Activated T-cell treated with anti-CD3 and anti-CD28 coated beads for 24 hours (primary cell): ENCODE results near the gene KIF16B.
A peak's percentile ranks its signal among the peaks of the same experiment; 100 is the strongest.
"Not testable (repeated sequence)": the region's sequence is repeated elsewhere in the genome, so short reads cannot be mapped to it uniquely, and the experiment has no call there.

Experiments
- DNase-seq: peaks from one replicate; pipeline ENCODE4 v3.0.0-alpha.2; 2020; ENCODE audit warnings: low read depth

The KIF16B gene

DNA sequence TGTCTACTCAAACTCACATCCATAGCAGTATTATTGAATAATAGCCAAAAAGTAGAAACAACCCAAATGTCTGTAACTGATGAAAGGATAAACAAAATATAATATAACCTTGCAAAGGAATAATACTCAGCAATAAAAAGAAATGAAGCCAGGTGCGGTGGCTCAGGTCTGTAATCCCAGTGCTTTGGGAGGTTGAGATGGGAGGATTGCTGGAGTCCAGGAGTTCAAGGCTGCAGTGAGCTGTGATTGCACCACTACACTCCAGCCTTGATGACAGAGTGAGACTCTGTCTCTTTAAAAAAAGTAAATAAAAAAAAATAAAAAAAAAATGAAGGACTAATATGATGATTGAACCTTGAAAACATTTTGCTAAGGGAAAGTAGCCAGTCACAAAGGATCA, 22.1 kb upstream of the KIF16B start:
- DNase-seq: no peak

DNA sequence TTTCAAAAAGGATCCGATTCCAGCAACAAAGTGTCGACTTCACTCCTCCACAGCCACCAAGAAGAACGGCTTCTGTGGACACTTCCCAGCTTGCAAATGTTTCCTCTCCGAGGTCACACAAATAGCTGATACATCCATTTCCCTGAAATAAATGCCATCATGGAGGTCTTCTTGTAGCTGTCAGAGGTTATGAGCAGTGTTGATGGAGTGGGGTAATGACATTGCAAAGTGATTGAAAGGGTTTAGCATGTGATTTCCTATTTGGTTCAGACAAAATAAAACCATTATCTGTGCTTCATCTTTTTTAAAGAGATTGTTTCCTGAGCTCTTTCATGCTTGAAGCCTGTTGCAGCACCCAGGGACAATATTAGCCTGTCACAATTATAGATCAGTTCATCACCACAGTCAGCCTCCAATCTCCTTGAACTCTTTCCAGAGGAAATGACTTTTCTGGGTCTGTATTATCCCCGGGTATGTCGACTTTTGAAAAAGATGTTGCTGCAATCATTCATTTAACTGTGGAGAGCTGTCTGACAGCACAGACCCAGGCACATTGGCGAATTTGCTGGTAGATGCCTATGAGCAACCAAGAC, 16.9 kb upstream of the KIF16B start:
- DNase-seq: no peak

DNA sequence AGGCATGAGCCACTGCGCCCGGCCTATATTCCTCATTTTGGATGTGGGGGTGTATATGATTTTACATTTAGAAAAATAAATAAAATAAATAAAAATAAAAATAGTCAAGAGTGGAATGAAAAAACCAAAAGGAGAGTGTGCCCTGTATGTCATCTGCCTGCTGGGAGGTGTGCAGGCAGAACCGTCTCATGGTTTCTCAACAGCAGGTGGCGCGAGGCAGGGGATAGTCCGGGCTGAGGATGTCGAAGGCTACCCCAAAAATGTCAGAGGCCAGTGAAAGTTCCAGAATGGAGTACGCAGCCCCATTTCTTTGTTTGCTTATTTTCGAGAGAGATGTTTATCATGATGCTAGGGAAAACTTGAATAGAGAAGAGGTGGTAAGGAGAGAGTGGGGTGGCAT, 16.4 kb upstream of the KIF16B start:
- no peak for DNase-seq

DNA sequence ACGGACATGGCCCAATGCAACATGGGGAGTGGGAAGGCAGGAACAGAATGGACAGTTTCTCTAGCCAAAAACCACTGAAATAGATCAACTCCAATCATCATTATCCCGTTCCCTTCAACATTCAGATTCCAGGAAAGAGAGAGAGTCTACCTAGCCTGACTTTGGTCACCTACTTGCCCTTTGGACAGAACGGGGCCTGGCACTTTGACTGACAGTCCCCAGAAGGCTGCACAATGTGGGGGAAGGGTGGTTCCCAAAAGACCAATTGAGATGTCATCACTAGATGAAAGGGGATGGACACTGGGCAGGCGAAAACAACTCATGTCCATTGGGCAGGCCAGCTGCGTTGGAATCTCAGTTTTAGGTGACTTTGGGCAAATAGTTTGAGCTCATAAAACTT, 15.0 kb upstream of the KIF16B start:
- no peak for DNase-seq

DNA sequence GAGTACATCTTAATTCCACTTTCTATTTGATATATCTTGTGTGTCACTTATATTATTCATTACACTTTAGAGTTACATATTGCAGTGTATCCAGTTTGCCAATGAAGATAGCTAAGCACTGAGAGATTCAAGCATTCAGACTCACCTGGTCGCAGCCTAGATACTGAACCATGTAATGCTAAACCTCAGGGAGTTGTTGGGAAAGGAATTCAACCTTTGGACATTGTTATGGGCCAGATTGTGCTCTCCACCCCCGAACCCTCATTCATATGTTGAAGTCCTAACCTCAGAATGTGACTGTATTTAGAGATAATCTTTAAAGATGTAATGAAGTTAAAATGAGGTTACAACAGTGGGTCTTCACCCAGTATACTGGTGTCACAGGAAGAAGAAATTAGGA, 13.8 kb upstream of the KIF16B start:
- DNase-seq: no peak

DNA sequence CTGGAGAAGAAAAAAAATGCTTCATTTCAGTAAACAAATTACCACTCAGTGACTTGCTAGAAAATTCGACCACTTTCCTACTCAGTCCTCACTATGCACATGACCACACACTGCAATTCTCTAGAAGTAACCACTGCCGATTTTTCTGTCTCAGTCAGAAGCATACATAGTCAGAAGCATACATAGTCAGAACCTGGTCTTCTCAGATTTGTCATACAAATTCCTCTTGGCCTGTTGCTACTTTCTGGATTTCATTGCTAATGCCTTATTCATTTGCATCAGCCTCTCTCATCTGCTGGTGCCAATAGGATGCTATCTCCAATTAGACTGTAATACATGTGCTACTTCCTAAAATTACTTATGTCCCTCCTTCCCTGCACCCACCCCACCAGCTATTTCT, 10.2 kb upstream of the KIF16B start:
- DNase-seq: no peak

DNA sequence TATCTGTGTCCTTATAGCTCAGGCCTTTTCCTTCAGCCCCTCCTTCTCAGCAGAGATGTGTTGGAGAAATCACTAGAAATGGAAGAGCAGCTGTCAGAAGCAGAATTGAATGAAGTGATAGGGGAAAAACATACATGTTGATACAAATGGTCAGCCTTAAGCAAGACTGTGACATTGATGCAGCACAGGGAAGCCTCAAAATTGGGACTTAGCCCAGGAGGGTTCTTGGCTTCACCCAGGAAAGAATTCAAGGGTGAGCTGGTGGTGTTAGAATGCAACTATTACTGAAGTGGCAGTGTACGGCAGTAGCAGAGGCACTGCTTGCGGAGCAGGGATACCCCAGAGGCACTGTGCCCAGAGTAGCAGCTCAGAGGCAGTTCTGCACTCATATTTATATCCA, 8.0 kb upstream of the KIF16B start:
- no peak for DNase-seq

DNA sequence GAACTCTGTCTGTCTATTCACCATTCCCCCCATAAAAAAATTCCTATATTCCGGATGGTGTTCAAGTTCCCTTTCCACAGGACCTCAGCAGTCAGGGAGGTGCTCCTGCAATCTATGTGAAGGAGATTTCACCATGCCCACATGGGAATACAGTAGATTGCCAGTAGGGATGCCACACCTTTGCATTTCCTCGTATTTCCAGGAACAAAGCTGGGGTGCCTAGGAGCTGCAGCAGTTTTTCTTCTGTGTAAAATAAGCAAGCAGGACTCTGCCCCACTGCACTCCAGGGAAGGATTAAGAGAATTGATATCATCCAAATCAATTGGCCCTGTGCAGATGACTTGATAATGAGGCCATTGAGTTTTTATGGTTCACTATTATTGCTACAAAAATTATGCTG, 7.4 kb upstream of the KIF16B start:
- DNase-seq: no peak

DNA sequence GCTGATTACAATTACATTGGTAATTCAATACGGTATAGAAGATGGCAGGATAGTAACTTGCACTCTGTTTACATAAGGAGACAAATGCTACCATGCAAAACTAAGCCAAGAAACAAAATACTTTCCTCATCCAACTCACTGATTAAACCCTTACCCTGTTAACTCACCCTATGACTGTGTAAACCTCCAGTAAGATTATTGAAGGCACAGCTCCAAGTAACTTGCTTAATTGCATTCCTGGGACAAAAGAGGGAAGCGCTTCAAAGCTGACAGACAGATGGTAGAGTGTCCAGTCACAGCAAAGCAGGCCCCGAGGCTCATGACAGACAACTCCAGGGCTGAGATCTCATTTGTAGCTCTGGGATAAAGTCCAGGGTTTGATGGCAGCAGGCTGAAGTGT, 6.9 kb upstream of the KIF16B start:
- no peak for DNase-seq

DNA sequence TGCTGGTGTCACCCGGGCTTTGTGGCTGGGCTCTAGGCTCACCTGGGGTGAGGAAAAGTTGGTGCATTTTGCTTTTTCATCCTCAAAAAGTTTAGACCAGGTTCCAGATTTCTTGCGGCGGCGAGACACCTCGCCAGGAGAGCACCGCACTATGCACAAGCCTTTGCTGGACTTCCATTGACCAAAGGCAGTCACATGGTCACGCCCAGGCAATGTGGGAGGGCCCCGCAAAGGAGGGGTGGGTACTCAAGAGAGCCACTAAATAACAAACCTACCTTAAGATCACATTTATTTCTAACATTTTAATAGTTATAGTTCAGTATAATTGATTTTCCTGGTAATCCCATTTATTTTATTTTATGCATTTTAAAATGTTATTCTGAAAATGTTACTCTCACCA, 3.0 kb upstream of the KIF16B start:
- DNase-seq: no peak

DNA sequence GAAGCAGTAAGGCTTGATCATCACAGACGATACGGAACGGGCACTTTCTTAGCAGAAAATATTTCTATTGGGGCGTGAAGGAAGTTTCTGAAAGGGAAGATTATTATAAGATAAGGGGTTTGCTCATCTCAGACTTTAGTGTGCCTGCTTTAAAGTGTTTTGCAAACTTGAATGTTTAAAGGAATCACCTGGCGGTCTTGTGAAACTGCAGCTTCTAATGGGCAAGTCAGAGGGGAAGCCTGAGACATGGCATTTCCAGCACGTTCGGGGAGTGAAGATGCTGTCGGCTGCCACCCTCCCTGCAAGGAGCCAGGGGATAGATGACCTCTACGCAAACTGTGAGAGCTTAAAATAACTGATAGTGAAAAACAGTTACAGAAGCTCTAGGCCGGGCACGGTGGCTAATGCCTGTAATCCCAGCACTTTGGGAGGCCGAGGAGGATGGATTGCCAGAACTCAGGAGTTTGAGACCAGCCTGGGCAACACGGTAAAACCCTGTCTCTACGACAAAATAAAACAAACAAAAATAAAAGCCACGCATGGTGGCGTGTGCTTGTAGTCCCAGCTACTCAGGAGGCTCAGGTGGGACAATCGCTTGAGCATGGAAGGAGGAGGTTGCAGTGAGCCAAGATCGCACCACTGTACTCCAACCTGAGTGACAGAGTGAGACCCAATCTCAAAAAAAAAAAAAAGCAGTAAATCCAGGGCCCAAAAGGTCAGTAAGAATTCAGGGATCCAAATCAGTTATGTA, 2.3 kb upstream of the KIF16B start:
- no peak for DNase-seq

DNA sequence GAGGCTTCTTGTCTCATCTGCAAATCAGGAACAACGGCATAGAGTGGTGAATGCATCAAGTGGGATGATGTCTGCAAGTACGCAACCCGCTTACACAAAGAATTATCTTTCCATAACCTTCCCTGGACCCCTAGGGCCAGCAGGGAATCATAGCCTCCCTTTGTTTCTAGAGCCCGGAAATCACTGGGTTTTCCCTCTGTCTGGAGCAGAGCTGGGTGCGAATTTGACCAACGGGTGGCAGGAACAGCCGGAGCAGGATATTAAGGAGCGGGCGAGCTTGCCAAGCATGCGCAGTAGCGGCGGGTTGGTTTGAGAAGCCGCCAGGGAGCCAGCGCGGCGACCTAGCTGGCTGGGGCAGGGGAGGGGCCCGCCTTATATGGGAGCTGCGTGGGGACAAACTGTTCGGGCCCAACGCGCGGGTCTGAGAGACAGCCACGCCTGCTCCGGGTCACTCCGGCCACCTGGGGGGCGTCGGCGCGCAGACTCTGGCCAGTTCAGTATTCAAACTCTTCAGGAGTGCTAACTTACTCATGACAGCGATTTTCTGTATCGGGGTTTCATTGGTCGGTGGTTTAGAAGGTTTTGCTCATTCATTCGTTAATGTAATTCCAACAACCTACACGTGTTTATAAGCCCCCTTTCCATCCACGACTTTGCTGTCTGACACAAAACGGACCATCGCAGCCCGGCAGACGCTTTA, 1.6 kb upstream of the KIF16B start:
- DNase-seq: peak; percentile 76

DNA sequence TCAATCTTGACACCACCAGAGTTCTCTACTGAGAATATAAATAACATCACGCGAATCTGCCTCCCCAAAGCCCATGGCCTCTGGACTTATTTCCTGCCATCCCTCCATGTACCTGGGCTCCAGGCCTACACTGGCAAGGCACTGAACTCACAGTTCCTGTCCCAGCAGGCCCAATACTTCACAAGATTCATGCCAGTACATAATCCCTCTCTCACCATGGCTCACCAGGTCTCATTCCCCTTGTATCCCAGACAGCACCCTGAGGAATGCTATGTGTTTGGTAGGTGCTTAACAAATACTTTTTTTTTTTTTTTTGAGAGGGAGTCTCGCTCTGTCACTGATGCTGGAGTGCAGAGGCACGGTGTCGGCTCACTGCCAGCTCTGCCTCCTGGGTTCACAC, 1.9 kb downstream of the KIF16B start:
- DNase-seq: no peak

DNA sequence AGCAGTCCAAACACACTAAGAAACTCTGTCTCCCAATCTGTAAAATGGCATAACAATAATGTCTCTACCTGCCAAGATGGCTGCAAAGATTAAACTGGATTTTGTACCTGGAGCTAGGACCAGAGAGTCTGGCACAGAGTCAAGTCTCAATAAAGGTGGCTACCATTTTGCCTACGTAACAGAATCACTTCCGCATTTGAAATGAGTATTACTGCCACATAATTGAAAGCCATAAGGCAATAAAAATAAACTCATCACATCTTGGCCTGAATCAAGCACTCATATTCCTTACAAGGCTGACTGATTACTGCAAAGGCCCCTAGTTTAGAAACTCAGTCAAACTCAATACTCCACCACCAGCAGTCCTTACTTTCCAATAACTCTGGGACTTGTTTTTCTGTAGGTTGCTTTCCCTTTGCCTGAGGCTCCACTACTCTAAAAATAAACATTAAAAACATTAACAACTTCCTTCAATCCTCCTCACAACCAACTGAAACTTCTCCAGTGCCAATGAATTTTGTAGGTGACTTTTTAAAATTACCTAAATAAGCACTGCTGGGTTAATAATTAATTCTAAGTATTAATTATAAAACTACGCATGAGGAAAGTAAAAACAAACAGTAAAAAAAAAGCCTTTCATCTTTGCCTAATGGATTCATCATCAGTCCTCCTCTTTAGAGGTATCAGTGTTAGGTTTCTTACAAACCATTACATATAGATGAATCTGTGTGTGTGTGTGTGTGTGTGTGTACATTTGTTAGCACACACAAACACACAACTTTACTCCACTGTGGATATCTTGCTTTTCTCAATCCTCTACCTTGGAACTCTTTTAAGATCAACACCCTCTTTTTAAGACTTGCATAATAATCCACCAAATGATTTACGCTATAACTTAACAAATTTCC, 3.7 kb downstream of the KIF16B start:
- no peak for DNase-seq

DNA sequence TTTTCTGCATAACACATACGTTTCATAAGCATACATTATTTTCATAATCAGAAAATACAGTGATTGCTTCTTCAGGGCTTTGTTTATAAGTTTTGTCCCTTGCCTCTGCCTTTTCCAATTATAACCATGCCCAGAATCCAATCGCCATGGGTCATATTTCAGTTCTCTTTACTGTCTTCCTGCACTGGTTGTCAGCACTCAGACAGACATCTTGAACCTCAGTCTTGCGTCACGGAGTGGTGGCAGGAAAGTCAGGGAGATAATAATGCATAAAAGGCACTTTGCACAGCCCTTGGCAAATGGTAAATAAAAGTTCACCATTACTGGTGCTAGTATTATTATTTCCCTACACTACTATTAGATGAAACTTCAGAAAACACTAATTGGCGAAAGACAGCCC, 7.2 kb downstream of the KIF16B start:
- DNase-seq: no peak

DNA sequence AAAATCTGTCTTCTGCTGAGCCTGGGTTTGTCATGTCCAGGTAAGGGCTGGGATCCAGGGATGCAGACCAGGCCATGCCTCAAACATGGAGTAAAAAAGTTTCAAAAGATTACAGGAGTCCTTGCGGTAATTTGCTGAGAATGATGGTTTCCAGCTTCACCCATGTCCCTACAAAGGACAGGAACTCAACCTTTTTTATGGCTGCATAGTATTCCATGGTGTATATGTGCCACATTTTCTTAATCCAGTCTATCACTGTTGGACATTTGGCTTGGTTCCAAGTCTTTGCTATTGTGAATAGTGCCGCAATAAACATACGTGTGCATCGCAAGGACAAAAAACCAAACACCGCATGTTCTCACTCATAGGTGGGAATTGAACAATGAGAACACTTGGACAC, 9.2 kb downstream of the KIF16B start:
- not testable (repeated sequence) for DNase-seq

DNA sequence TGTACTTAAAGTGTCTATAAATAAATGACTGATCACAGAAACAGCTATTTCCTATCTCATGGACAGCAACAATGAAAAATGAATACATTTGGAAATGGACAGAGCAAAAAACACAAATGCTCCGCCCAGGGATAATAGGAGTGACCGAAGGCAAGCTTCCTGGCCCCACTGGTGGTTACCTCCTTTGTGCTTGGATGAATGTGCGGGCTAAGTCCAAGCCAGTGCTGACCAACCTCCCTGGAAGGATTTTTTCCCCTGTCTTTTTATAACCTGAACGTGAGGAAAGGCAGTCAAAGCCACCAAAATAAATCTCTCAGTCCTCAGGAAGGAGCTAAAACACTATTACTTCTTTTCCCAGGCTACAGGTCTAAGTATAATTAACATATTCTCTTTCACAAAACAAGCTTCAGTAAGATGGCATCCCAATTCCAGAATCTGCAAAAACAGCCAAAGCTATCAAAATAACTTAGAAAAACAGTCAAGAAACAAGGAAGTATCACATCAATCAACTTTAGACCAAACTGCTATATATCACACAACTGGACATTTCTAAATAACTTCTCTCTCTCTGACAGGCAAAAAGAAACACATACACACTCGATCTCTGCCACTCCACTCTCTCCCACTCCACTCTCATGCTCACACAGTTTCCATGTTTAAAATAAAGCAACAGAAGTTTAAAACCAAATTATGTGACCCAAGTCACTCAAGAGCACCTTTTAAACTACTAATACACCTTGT, 10.0 kb downstream of the KIF16B start:
- DNase-seq: no peak

DNA sequence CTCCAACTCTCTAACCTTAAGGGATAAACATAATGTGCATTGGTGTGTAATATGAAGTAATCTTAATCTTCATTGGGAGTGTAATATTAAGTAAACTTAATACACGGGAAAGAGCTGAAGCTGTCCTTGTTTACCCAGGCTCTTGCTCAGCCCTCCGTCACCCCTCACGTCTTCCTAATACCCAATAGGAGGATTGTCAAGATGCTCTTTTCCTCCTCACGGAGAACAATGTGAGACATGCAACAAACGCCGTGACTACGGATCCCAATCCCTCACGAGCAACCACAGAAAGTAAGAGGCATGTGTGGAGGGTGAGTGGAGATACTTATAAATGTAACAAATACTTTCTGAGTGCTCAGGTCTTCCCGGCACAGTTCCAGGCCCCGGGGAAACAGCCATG, 11.0 kb downstream of the KIF16B start:
- DNase-seq: no peak

DNA sequence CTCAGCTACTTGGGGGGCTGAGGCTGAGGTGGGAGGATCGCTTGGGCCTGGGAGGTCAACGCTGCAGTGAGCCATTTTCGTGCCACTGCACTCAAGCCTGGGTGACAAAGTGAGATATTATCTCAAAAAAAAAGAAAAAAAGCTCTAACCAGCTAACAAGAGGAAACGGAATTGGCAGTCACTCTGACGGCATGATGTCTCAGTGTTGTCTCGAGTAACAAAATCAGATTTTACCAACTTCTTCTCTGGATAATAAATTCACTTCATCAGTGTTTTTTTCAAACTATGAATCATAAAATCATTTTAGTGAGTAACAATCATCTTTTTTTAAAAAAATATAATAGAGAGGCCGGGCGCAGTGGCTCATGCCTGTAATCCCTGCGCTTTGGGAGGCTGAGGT, 12.6 kb downstream of the KIF16B start:
- no peak for DNase-seq

DNA sequence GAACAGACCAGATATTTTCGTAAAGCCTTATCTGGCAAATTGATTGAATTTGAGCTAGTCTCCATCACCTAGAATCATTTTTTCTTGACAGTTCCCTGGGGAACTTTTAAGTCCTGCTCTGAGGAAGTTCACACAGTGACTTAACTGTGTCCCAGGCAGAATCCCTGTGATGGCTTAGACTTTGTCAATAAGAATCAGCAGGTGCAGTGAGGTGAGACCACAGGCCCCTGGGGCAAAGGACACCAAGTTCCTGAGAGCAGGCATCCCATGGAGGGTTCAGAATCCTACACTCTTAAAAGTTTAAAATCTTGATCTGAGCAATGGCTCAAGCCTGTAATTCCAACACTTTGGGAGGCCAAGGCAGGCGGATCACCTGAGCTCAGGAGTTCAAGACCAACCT, 13.0 kb downstream of the KIF16B start:
- no peak for DNase-seq

DNA sequence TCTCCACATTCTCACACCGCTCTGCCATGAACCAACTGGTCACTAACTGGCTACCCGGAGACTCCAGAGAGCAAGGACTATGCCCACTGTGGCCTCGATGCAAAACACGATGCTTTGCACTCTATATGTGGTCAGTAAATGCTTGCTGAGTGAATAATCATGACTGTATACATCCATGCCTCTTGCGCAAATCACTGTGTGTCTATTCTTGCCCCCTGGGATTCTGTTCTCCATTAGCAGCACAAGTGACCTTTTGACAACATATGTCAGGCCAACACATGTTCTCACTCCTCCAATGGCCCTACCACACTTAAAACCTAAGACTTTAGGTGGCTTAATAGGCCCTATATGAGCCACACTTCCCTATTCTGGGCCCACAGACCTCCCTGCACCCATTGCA, 16.9 kb downstream of the KIF16B start:
- DNase-seq: no peak

DNA sequence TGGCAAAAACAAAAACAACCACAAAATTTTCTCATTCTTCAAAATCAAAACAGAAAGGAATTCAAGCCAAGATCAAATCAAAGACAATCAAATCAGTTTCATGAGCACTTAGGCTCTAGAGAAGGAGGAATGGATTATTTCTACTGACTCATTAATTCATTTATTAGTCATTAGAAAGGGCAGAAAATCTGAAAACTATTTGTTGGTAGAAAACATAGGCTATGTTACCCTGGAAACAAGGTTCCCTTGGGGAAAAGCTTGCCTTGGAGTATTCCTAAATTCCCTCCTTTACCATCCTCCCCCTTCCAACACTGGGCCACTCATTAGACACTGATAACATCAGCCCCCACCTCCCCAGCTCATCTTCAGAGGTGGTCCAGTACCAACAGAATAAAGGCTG, 17.5 kb downstream of the KIF16B start:
- DNase-seq: no peak
